Effector memory CD4-positive, alpha-beta T cell (primary cell): ENCODE data around the gene KLRF1.

Experiments used
- DNase-seq, 3 donors: peaks; one replicate each; pipeline ENCODE4 v3.0.0-alpha.2; 2020
- H3K27ac ChIP-seq: 2 replicates; pipeline ENCODE4 v1.7.0; 2013; ENCODE audit warnings: mild to moderate bottlenecking, low read length, moderate library complexity; ENCODE audit not compliant: insufficient read depth, poor library complexity, severe bottlenecking
- H3K27me3 ChIP-seq: replicated peaks from 2 replicates; pipeline ENCODE4 v1.7.0; 2013; ENCODE audit warnings: mild to moderate bottlenecking, low read length; ENCODE audit not compliant: insufficient read depth, control insufficient read depth, poor library complexity, severe bottlenecking
- H3K36me3 ChIP-seq: 2 replicates; pipeline ENCODE4 v1.7.0; 2013; ENCODE audit warnings: mild to moderate bottlenecking, low read length, moderate library complexity; ENCODE audit not compliant: control insufficient read depth, insufficient read depth
- H3K4me1 ChIP-seq: 2 replicates; pipeline ENCODE4 v1.7.0; 2013; ENCODE audit warnings: low read length, mild to moderate bottlenecking; ENCODE audit not compliant: control insufficient read depth, insufficient read depth, poor library complexity, severe bottlenecking
- H3K4me3 ChIP-seq: 2 replicates; pipeline ENCODE4 v1.7.0; 2013; ENCODE audit warnings: low read length, low read depth, mild to moderate bottlenecking; ENCODE audit not compliant: insufficient read depth, poor library complexity, severe bottlenecking
- H3K9me3 ChIP-seq: 2 replicates; pipeline ENCODE4 v1.7.0; 2013; ENCODE audit warnings: mild to moderate bottlenecking, low read length, moderate library complexity; ENCODE audit not compliant: control insufficient read depth

KLRF1 gene

GRCh38 chr12:9888665-9889273 lies 61.5 kb downstream of the KLRF1 start:
- H3K4me1 ChIP-seq, result no peaks in the 10 kb centered on the region
- no peak overlapping the region for H3K4me3 ChIP-seq
- no peaks in the 10 kb centered on the region for H3K36me3 ChIP-seq
- H3K9me3 ChIP-seq, result no peaks in the 10 kb centered on the region
- H3K27me3 ChIP-seq, result no peaks in the 10 kb centered on the region
- no peak for DNase-seq
- no peak overlapping the region for H3K27ac ChIP-seq
